GM19324 (cell line): Measurements from ENCODE around the gene G2E3.
"Not testable (repeated sequence)": the region's sequence is repeated elsewhere in the genome, so short reads cannot be mapped to it uniquely, and the experiment has no call there.

Experiments
- ATAC-seq: cut with Tn5 transposase; IDR thresholded peaks from one replicate; pipeline ENCODE4 v1.9.1; 2021; ENCODE audit warnings: mild to moderate bottlenecking, moderate library complexity; ENCODE audit not compliant: unreplicated experiment, low FRiP score

The G2E3 gene

GRCh38 chr14:30558675-30559555 is at the start of gene G2E3:
G2E3 (plus strand) TSS chr14:30559158; CDS start chr14:30581080, 21,922 bp downstream.
- ATAC-seq, result peak; percentile 100

- ATAC-seq, result no peak
These were observed 41.2 kb upstream of the G2E3 start for GRCh38 chr14:30517737-30518136.

- ATAC-seq, result no peak
These were observed 39.9 kb upstream of the G2E3 start for GRCh38 chr14:30518867-30519560.

- no peak for ATAC-seq
These were observed 39.0 kb upstream of the G2E3 start for GRCh38 chr14:30519961-30520360.

GRCh38 chr14:30520536-30520935 is 38.4 kb upstream of the G2E3 start:
- ATAC-seq, result no peak

- peak; percentile 41 for ATAC-seq
These were observed 36.8 kb upstream of the G2E3 start for GRCh38 chr14:30521899-30522736.

GRCh38 chr14:30525833-30526232 is 33.1 kb upstream of the G2E3 start:
- no peak for ATAC-seq

- ATAC-seq, result no peak
These were observed 31.8 kb upstream of the G2E3 start for GRCh38 chr14:30527196-30527595.

GRCh38 chr14:30528119-30528518 is 30.8 kb upstream of the G2E3 start:
- ATAC-seq, result no peak

- no peak for ATAC-seq
These were observed 29.9 kb upstream of the G2E3 start for GRCh38 chr14:30528778-30529642.

- no peak for ATAC-seq
These were observed 26.7 kb upstream of the G2E3 start for GRCh38 chr14:30532264-30532663.

GRCh38 chr14:30533126-30533525 is 25.8 kb upstream of the G2E3 start:
- ATAC-seq, result no peak

- no peak for ATAC-seq
These were observed 17.6 kb upstream of the G2E3 start for GRCh38 chr14:30541318-30541717.

- not testable (repeated sequence) for ATAC-seq
These were observed 12.2 kb upstream of the G2E3 start for GRCh38 chr14:30546735-30547134.

GRCh38 chr14:30547388-30548048 is 11.4 kb upstream of the G2E3 start:
- no peak for ATAC-seq

- ATAC-seq, result no peak
These were observed 8.6 kb upstream of the G2E3 start for GRCh38 chr14:30550335-30550734.

- ATAC-seq, result no peak
These were observed 7.5 kb upstream of the G2E3 start for GRCh38 chr14:30551460-30551859.

- ATAC-seq, result no peak
These were observed 5.5 kb upstream of the G2E3 start for GRCh38 chr14:30553311-30553989.

GRCh38 chr14:30558362-30558674 is 640 bp upstream of the G2E3 start:
- ATAC-seq, result no peak
